Hippocampal formation (tissue), 2 donors: ENCODE measurements around the gene TMEM14A.
"Not testable (repeated sequence)": the region's sequence is repeated elsewhere in the genome, so short reads cannot be mapped to it uniquely, and the experiment has no call there.

Experiments used
- DNase-seq, 2 donors: peaks; one replicate each; lab custom pipeline; 2025; lab: John Stamatoyannopoulos, UW

The TMEM14A gene

GRCh38 chr6:52670502-52671409, at the start of gene TMEM14A:
TMEM14A (plus strand) TSS chr6:52671113; CDS start chr6:52677103, 5,990 bp downstream.
- peak; percentile 77 to 91 for DNase-seq

- DNase-seq: no peak
Measured at GRCh38 chr6:52621631-52622030, 49.3 kb upstream of the TMEM14A start.

- no peak for DNase-seq
Measured at GRCh38 chr6:52622810-52623209, 48.1 kb upstream of the TMEM14A start.

GRCh38 chr6:52632011-52632410, 38.9 kb upstream of the TMEM14A start:
- no peak for DNase-seq

GRCh38 chr6:52634211-52634610, 36.7 kb upstream of the TMEM14A start:
- DNase-seq: no peak

GRCh38 chr6:52635049-52635577, 35.8 kb upstream of the TMEM14A start:
- DNase-seq: no peak

- no peak for DNase-seq
Measured at GRCh38 chr6:52636830-52637229, 34.1 kb upstream of the TMEM14A start.

- DNase-seq: no peak
Measured at GRCh38 chr6:52639493-52639892, 31.4 kb upstream of the TMEM14A start.

- DNase-seq: no peak
Measured at GRCh38 chr6:52640170-52640569, 30.7 kb upstream of the TMEM14A start.

- DNase-seq: no peak
Measured at GRCh38 chr6:52640916-52641315, 30.0 kb upstream of the TMEM14A start.

- no peak for DNase-seq
Measured at GRCh38 chr6:52641388-52641787, 29.5 kb upstream of the TMEM14A start.

GRCh38 chr6:52641826-52642225, 29.1 kb upstream of the TMEM14A start:
- no peak for DNase-seq

GRCh38 chr6:52642368-52642767, 28.5 kb upstream of the TMEM14A start:
- DNase-seq: no peak

- DNase-seq: peak; percentile 51 to 52
Measured at GRCh38 chr6:52643158-52643557, 27.8 kb upstream of the TMEM14A start.

GRCh38 chr6:52644253-52644652, 26.7 kb upstream of the TMEM14A start:
- DNase-seq: no peak

- DNase-seq: no peak
Measured at GRCh38 chr6:52645976-52646375, 24.9 kb upstream of the TMEM14A start.

GRCh38 chr6:52647199-52647598, 23.7 kb upstream of the TMEM14A start:
- no peak for DNase-seq

- no peak for DNase-seq
Measured at GRCh38 chr6:52649536-52650160, 21.3 kb upstream of the TMEM14A start.

GRCh38 chr6:52650941-52651340, 20.0 kb upstream of the TMEM14A start:
- no peak for DNase-seq

GRCh38 chr6:52653151-52653550, 17.8 kb upstream of the TMEM14A start:
- DNase-seq: no peak

- DNase-seq: no peak
Measured at GRCh38 chr6:52654007-52654406, 16.9 kb upstream of the TMEM14A start.

GRCh38 chr6:52654592-52654991, 16.3 kb upstream of the TMEM14A start:
- DNase-seq: no peak

GRCh38 chr6:52655941-52656340, 15.0 kb upstream of the TMEM14A start:
- not testable (repeated sequence) for DNase-seq
